Measurements from ENCODE around the gene COP1.
A peak's percentile ranks its signal among the peaks of the same experiment; 100 is the strongest.
"Not testable (repeated sequence)": the region's sequence is repeated elsewhere in the genome, so short reads cannot be mapped to it uniquely, and the experiment has no call there.

COP1 gene

DNA sequence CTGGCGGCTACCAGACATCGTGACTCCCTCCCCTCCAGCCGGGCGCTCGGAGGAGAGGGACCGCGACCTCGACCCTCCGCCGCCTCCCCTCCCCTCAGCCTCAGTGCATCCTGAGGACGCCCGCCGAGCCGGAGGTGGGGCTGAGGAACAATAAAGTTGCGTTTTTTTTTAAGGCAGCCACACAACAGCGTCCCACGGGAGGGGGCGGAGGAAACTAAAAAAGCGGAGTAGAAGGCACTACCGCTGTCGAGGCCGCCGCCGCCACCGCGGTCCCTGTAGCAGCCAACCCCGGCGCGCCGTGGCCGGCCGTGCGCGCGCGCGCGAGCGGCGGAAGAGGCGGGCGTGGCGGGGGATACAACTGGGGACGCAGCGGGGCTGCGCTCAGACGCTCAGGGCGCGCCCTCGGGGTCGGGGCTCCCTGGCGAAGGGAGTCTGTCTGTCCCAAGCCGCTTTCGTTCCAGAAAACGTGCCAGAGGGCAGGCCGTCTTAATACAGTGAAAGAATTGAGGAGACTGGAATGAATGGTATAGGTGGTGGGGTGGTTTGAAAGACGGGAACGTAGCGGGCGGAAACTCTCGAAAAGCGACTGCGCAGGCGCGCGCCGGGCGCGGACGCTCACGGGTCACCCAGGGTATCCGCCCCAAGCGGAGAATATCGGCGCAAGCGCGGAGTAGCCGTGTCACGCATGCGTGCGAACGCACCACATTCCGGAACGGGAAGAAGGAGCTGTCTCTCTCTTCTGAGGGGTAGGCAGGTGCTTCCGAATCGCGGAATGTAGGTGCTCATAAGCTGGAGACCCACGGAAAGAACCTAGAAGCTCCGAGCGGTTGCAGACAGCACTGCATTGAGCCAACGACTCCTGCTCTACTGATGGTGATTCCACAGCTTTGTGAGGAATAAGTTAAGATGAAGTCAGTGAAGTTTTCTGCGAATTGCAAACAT, at the start of gene COP1:
TSS of gene COP1 (minus strand) at position 326 of the 942 bp plus-strand sequence. CDS start at position 18, 308 bp downstream.
- DNase-seq = peak; percentile 98

DNA sequence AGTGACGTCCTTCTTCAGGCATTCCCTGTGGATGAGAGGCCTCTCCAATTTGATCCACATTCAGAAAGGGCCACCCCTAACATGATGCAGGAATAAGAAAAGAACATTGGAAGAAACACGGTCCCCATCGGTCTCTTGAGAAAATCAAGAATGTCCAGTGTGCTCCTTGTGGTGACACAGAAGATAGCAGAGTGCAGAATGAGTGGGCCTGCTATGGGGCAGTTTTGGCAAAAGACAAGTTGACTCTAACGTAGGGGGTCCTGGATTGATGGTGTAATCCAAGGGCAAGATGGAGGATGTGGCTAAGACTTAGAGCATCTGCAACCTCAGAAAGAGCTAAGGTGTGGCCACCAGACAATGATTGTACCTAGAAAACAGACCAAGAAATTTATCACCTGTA, 45.1 kb upstream of the COP1 start:
- no peak for DNase-seq

GRCh38 chr1:176244851-176245250, 37.8 kb upstream of the COP1 start:
- DNase-seq = no peak

GRCh38 chr1:176243746-176244145, 36.7 kb upstream of the COP1 start:
- DNase-seq = no peak

- DNase-seq = peak; percentile 29
These were observed 34.4 kb upstream of the COP1 start for GRCh38 chr1:176241385-176242015.

DNA sequence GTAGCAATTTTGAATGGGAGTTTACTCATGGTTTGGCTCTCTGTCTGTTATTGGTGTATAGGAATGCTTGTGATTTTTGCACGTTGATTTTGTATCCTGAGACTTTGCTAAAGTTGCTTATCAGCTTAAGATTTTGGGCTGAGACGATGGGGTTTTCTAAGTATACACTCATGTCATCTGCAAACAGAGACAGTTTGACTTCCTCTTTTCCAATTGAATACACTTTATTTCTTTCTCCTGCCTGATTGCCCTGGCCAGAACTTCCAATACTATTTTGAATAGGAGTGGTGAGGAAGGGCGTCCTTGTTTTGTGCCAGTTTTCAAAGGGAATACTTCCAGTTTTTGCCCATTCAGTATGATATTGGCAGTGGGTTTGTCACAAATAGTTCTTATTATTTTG, 26.6 kb upstream of the COP1 start:
- DNase-seq = not testable (repeated sequence)

DNA sequence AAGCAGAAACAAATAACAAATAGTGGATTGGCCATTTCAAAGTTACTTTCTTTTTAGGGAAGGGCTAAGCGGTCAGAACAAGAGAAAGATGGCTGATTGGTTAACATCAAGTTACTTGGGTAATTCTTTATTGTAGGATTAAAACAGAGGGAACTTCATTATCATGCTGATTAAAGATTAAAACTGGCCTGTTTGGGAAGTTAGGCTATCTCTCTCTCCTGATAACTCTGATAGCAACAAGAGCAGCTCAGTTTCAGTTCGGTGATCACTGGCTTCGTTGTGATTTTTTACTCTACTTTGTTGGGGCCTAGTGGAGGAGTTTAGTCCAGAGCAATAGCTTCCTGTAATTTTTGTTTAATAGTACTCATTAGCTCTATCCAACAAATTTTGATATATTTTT, 20.5 kb upstream of the COP1 start:
- no peak for DNase-seq

- DNase-seq = no peak
These were observed 18.8 kb upstream of the COP1 start for GRCh38 chr1:176225911-176226310.

DNA sequence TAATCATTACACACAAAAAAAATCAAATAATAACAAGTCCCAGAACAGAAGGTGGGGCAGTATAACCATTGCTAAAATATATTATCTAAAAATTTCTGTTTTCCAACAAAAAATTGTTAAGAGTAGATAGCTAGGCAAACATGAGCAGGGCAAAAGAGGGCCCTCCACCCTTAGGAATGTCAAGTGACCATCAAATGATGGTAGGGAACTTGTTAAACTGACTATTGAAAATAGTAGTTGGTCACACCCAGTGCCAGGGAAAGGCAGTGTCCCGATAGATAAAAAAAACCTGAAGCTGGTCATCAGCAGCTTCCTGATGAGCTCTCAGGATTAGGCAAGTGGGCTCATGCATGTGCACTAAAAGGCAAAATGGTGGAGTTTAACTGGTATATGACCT, 18.4 kb upstream of the COP1 start:
- no peak for DNase-seq

DNA sequence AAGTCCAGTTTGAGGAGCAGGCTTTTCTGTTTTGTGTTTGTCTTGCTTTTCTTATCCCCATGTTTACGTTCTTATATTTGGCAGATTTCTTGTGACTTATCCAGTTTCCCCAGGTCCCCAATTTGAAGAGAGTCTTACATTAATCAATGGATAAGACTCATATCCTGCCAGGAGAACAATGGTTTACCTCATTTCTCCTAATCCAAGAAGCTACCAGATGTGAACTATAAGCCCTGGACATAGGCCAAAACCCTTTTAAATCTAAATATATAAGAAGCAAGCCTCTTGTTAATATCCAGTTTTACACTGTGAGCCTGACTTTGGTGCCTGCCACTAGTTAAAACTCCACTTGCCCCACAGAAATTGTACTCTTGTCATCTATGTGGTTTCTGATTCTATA, 15.1 kb upstream of the COP1 start:
- DNase-seq = no peak

DNA sequence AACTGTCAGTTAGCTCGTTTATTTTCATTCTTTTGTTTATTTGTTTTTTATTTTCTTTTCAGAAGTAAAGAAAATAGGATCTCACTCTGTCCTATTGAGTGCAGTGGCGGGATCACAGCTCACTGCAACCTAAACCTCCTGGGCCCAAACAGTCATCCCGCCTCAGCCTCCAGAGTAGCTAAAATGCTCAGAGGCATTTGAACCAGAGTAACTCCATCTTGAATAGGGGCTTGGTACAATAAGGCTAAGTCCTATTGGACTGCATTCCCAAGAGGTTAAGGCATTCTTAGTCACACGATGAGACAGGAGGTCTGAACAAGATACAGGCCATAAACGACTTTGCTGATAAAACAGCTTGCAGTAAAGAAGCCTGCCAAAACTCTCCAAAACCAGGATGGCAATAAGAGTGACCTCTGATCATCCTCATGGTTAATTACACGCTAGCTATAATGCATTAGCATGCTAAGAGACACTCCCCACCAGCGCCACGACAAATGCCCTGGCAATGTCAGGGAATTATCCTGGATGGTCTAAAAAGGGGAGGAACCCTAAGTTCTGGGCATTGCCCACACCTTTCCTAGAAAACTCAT, 13.1 kb upstream of the COP1 start:
- DNase-seq = no peak

DNA sequence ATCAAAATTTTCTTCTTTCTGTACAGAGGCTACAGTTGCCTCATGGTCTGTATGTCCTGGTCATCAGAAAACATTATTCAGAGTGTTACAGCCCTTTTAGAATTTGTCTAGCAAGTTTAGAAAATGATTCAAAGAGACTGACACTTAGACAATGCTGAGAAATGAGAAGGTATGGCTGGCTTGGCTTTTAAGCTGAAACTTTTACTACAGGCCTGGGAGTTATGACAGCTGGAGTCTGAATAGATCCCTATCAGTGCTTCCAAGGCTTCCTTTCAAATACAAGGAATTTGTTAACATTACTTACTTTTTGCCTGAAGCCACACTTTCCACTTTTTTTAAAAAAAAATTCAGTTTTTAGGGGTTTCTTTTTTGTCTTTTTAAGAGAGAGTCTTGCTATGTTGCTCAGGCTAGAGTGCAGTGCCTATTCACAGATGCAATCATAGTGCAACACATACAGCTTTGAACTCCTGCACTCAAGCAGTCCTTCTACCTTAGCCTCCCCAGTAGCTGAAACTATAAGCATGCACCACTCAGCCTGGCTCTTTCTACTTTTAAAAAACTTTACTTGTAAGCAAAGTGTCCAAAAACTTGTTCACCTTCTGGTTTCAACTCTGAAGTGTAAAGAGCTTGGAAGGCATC, 10.5 kb upstream of the COP1 start:
- DNase-seq = no peak

GRCh38 chr1:176216031-176216430, 8.9 kb upstream of the COP1 start:
- DNase-seq = no peak

- DNase-seq = no peak
These were observed 4.5 kb upstream of the COP1 start for GRCh38 chr1:176211396-176212165.

DNA sequence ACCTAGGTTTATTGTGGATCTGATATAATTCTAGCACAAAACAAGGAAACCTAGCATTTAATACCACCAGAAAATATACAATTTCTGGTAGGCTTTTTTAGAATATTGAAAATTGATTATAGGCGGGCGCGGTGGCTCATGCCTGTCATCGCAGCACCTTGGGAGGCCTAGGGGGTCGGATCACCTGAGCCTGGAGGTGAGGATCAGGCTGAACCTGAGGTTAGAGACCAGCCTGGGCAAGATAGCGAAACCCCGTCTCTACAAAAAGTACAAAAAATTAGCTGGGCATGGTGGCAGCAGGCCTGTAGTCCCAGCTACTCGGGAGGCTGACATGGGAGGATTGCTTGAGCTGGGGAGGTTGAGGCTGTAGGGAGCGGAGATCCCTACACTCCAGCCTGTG, 948 bp upstream of the COP1 start:
- no peak for DNase-seq

GRCh38 chr1:176206006-176206960, 803 bp downstream of the COP1 start:
- peak; percentile 26 for DNase-seq

- DNase-seq = peak; percentile 37
These were observed 1.7 kb downstream of the COP1 start for GRCh38 chr1:176205332-176205914.

DNA sequence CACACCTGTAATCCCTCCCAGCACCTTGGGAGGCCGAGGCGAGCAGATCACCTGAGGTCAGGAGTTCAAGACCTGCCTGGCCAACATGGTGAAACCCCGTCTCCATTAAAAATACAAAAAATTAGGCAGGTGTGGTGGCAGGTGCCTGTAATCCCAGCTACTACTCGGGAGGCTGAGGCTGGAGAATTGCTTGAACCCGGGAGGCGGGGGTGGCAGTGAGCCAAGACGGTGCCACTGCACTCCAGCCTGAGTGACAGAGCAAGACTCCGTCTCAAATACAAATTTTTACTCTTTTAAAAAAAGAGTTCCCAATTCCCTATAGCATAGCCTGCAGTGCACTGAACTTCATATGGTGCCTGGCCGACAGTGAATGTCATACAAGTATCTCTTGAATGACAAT, 2.4 kb downstream of the COP1 start:
- DNase-seq = not testable (repeated sequence)

DNA sequence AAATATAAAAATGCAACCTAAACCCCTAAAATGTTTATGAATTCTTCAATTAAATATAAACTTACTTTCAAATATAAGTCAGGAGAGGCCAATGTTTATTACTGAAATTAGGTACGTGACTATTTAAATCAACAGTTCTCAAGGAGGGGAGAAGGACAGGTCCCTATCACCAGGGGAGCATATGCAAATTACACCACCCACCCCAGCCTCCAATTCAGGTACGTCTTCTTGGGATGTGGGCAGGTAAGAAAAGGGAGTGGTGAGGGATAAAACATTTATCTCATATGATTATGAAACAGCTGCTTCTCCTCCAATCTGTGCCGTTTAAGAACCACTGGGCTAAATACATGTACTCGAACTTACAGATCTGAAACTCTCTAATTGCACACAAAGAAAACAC, 3.4 kb downstream of the COP1 start:
- no peak for DNase-seq

DNA sequence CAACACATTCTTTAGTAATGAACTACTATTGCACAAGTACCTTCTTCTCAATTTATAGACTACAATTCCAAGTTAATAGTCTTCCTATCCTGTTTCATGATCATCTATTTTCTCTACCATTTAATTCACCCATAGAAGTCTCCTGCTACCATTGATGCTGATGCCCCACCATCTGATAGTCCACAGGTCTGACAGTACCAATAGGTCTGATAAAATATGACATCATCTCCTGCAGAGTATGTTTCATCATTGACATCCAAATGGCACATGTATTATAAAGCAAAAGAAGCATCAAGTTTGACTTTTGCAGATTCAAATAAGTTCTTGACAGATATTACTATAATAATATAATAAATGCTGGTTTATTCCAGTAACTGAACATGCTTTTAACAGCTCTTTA, 5.5 kb downstream of the COP1 start:
- no peak for DNase-seq

DNA sequence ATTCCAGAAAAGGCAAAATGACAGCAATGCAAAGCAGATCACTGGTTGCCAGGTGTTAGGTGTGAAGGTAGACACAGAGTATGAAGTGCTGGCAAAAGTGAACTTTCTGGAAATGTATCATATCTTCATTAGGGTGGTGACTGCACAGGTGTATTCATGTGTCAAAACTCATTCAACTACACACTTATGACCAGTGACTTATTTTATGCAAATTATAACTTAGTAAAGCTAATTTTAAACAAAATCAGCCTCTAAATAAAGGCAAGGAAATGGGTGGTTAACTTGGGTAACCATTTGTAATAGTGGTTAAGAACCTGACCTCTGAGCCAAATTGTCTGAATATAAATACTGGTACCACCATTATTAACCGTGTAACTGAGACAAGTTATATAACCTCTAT, 7.4 kb downstream of the COP1 start:
- DNase-seq = no peak

Measured in activated CD4-positive, alpha-beta T cell treated with anti-CD3 and anti-CD28 coated beads, Interleukin-2, amount 50 U/mL, for 16 hours (primary cell).